UCSD-AML1 (cell line): ENCODE data around the gene TMEM106C.

ENCODE experiments used
- DNase-seq: peaks from one replicate; lab custom pipeline; 2025; ENCODE audit not compliant: unreplicated experiment; lab: John Stamatoyannopoulos, UW

Gene TMEM106C

GRCh38 chr12:47963340-47964040, at the start of gene TMEM106C:
Gene TMEM106C, plus strand, starts transcription at chr12:47963596. Its CDS starts 641 bp downstream, at chr12:47964237.
- peak; percentile 94 for DNase-seq

GRCh38 chr12:47920913-47921312, 42.5 kb upstream of the TMEM106C start:
- no peak for DNase-seq

- DNase-seq: no peak
Observed at GRCh38 chr12:47921907-47922306, 41.5 kb upstream of the TMEM106C start.

- DNase-seq: no peak
Observed at GRCh38 chr12:47927346-47927745, 36.0 kb upstream of the TMEM106C start.

- no peak for DNase-seq
Observed at GRCh38 chr12:47930634-47931033, 32.8 kb upstream of the TMEM106C start.

GRCh38 chr12:47931187-47931586, 32.2 kb upstream of the TMEM106C start:
- DNase-seq: no peak

GRCh38 chr12:47935184-47935583, 28.2 kb upstream of the TMEM106C start:
- DNase-seq: no peak

GRCh38 chr12:47938093-47938492, 25.3 kb upstream of the TMEM106C start:
- DNase-seq: no peak

GRCh38 chr12:47938594-47938993, 24.8 kb upstream of the TMEM106C start:
- DNase-seq: no peak

- no peak for DNase-seq
Observed at GRCh38 chr12:47939009-47939601, 24.3 kb upstream of the TMEM106C start.

- no peak for DNase-seq
Observed at GRCh38 chr12:47940773-47941474, 22.5 kb upstream of the TMEM106C start.

- DNase-seq: no peak
Observed at GRCh38 chr12:47941475-47941780, 22.0 kb upstream of the TMEM106C start.

- DNase-seq: no peak
Observed at GRCh38 chr12:47941871-47942613, 21.4 kb upstream of the TMEM106C start.

- no peak for DNase-seq
Observed at GRCh38 chr12:47942614-47943225, 20.7 kb upstream of the TMEM106C start.

- DNase-seq: no peak
Observed at GRCh38 chr12:47943623-47944340, 19.6 kb upstream of the TMEM106C start.

GRCh38 chr12:47944685-47945340, 18.6 kb upstream of the TMEM106C start:
- DNase-seq: no peak

- DNase-seq: no peak
Observed at GRCh38 chr12:47945341-47945728, 18.1 kb upstream of the TMEM106C start.

GRCh38 chr12:47946413-47947323, 16.7 kb upstream of the TMEM106C start:
- DNase-seq: peak; percentile 44

- DNase-seq: no peak
Observed at GRCh38 chr12:47947341-47947740, 16.1 kb upstream of the TMEM106C start.
